ENCODE measurements around the gene PLXNA2. TPM values are rescaled to one million over a fixed set of nuclear protein-coding genes. Genes with fewer than 3 reads are reported as not detected.

PLXNA2 gene
- total and polyA plus RNA-seq, 2 of the 13 experiments (the other 11 are each of a cell fraction or from before 2014, with no cell fraction given), result 1.1 to 2.1 TPM

GRCh38 chr1:208251911-208252835 is 8.0 kb upstream of the PLXNA2 start:
- H2AFZ ChIP-seq (ENCODE audit: low read length), result no peak overlapping the region
- peaks cover 0 to 12% of the 10 kb centered on the region in 2 experiments; a peak in 2 of 5 replicates for H3K27me3 ChIP-seq (ENCODE audit: control insufficient read depth in 1 of 2, insufficient read depth in 2 of 2, low read length in 2 of 2)
- H3K9ac ChIP-seq (ENCODE audit: insufficient read depth, low read depth, low read length), result no peak overlapping the region
- H4K20me1 ChIP-seq (ENCODE audit: insufficient read depth, low read length), result no peaks in the 10 kb centered on the region
- ATAC-seq (peak; percentile 92), FAIRE-seq (peak; percentile 32), DNase-seq (ENCODE audit: low spot score) (peak; percentile 52)
- H3K4me2 ChIP-seq (ENCODE audit: low read depth, low read length), result peak overlapping the region; percentile 60
- intact Hi-C loops (cut with micrococcal nuclease; ENCODE audit: unreplicated experiment), result no loop called here
- H3K4me3 ChIP-seq (replicated peaks in 1 of 3; ENCODE audit: insufficient read depth in 1 of 3, low read depth in 2 of 3, low read length in 3 of 3), result peak overlapping the region in 2 of 3 experiments; percentile 22 to 45; a peak in 1 of 6 replicates
- H3K79me2 ChIP-seq (ENCODE audit: insufficient read depth, low read length), result no peaks in the 10 kb centered on the region
- H3K27ac ChIP-seq (ENCODE audit: extremely low read length, insufficient read depth, low read length), result no peak overlapping the region
- WGBS (ENCODE audit: low lambda C conversion rate), result 8% methylated on average over 22 of the region's 22 CpGs
- in situ Hi-C loops (cut with HindIII; ENCODE audit: extremely low pct_ligation_motif_present, low pct_unique_long_range_greater_than_20kb), result no loop called here
- no peaks in the 10 kb centered on the region for H3K36me3 ChIP-seq (replicated peaks in 1 of 2; ENCODE audit: control insufficient read depth in 1 of 2, insufficient read depth in 2 of 2, low read length in 2 of 2)
- BruUV-seq (replicated peaks), result no TSS peak
- POLR2A ChIA-PET, result no interaction called here
- CTCF ChIA-PET (ENCODE audit: low intra/inter-chr PET ratio, low total read pairs), result no interaction called here
- H3K9me3 ChIP-seq (ENCODE audit: low read length), result no peaks in the 10 kb centered on the region
- peaks cover 45% of the 10 kb centered on the region for H3K4me1 ChIP-seq (ENCODE audit: insufficient read depth, low read length)
- 0 out of 2 replicates have a peak, but pooled peaks have one; percentile 38 for TF ChIP-seq FOXP4 (CRISPR knock-in tag; IDR thresholded peaks at IDR 0.05)
- TF ChIP-seq SOX6 (IDR thresholded peaks at IDR 0.05), result no peak
- peak; percentile 23; the same call in 1 of the 2 replicates for TF ChIP-seq SOX6 (CRISPR knock-in tag; IDR thresholded peaks at IDR 0.05)
- no peak for TF ChIP-seq RBAK (CRISPR knock-in tag; IDR thresholded peaks at IDR 0.05)
- no peak for TF ChIP-seq CEBPG (CRISPR knock-in tag; IDR thresholded peaks at IDR 0.05)
- 0 out of 2 replicates have a peak, but pooled peaks have one; percentile 14 for TF ChIP-seq ZNF687 (CRISPR knock-in tag; IDR thresholded peaks at IDR 0.05)
- TF ChIP-seq HNF1A (IDR thresholded peaks at IDR 0.05; ENCODE audit: low read depth), result 0 out of 2 replicates have a peak, but pooled peaks have one; percentile 22
- TF ChIP-seq HNF1A (CRISPR knock-in tag; IDR thresholded peaks at IDR 0.05; ENCODE audit: borderline replicate concordance), result peak; percentile 48; the same call in 1 of the 2 replicates
- TF ChIP-seq CTCF (CRISPR knock-in tag; IDR thresholded peaks at IDR 0.05), result peak; percentile 51
- no peak for TF ChIP-seq ZNF558 (CRISPR knock-in tag; IDR thresholded peaks at IDR 0.05; ENCODE audit: borderline replicate concordance)

Data from HepG2 (cell line).